Measurements from ENCODE around the gene DPH5.

- no peak for TF ChIP-seq CTCF (conservative IDR thresholded peaks at IDR 0.05 in 1 of 2, IDR thresholded peaks at IDR 0.05 in 1 of 2; ENCODE audit: extremely low read depth in 1 of 2, insufficient read depth in 1 of 2, low read depth in 1 of 2, low read length in 2 of 2)
- TF ChIP-seq EZH2 (IDR thresholded peaks at IDR 0.05; ENCODE audit: borderline replicate concordance, low read length), result no peak
These were observed 1.7 kb upstream of the DPH5 start for GRCh38 chr1:101027194-101027772.
